Hypothalamus (tissue), 51 donors: ENCODE data around the gene BMF.
"Not testable (repeated sequence)": the region's sequence is repeated elsewhere in the genome, so short reads cannot be mapped to it uniquely, and the experiment has no call there.

Source experiments
- DNase-seq, 51 donors: peaks; one replicate each; lab custom pipeline; 2025; lab: John Stamatoyannopoulos, UW

BMF gene

DNA sequence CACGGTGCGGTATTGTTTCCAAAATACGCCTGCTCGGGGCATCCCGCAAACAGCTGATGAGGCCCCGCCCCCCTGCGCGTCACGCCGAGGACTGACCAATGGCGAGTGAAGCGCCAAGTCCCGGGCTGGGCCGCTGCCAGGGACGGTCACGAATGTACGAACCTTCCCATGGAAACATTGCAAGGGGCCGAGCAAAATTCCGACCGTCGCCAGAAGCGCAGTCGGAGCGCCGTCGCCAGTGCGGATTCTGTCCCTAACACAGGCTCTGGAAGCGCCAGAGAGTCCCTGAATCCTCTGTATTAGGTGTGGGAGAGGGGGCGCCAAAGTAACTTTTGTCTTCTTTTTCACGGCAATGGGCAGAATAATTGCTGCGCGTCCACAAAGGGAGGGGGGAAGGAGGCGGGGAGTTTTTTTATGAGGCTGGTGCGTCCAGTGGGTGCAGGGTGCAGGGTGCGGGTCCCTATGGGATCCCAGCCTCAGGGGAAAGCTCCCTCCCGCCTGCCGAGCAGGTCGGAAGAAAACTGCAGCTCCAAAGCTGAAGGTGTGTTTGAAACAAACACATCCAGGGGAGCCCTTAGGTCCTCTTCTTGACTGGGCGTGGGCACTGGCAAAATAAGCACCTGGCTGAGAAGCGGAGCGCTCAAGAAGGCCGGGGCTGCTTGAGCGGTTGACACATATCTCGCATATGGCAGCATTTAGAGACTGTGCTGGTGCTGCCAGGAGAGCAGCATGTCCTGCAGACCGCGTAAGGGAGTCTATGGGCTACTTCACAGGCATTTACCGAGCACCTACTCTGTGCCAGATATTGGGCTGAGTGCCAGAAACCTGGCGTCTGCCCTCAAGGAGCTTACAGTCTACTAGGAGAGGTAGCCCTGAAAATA lies at the start of gene BMF:
Gene BMF (minus strand): TSS at position 25 of the 881 bp plus-strand sequence. CDS start 2,793 bp downstream, outside the sequence.
- DNase-seq = peak; percentile 58 to 99 (median 95)

DNA sequence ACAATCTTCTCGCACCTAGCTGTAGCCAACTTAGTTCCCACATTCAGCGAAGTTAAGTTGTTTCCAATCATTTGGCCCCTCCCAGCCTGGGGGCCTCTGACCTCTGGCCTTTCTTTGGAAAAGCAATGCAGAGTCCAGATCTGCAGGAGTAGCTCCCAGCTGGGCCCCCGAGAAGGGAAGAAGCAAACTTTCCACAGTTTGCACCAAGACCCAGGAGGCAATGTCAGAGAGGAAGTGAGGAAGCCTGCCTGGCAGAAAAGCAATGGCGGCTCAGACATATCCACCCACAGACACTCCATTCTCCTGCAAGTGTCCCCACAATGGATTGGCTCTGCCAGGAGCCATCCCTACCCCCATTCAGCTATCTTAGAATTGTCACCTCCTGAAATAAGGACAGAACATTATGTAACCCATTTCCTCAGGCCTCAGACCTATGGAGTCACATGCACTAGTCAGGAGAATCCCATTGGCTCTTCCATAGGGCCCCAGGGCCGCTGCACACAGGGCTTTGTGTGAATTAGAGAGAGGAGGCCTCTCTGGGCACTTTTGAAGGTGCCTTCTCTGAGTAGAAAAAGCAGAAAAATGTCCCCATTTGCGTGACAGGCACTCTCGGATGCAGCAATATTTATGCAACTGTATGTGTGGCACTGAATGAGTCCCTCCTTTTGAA lies 49.2 kb upstream of the BMF start:
- DNase-seq = no peak

DNA sequence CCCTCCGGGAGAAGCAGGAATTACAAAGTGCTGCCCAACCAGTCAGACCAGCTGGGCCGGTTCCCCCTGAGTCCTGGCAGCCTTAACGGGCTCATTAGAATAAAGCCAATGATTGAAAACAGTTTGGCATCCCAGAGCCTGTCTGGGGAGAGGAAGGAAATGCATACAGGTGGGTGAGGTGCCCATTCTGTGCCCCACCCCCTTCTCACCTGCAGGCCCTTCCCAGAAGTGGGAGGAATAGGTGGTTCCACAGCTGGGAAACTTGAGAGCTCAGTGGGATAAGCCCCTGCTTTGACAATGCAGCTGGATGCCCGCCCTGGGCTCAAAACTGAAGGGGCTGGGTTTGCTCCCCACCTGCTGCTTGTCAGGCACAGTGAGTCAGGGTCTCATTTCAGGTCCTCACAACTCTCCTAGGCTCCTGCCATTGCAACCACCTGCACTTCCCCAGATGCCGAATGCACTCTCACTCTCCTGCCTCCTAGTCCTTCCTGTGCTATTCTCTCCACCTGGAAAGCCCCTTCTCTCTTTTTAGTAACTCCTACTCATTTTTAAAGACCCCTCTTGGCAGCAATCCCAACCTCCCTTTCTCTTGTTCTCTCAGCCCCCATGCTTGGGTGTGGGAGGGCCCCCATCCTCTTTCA lies 46.7 kb upstream of the BMF start:
- no peak for DNase-seq

DNA sequence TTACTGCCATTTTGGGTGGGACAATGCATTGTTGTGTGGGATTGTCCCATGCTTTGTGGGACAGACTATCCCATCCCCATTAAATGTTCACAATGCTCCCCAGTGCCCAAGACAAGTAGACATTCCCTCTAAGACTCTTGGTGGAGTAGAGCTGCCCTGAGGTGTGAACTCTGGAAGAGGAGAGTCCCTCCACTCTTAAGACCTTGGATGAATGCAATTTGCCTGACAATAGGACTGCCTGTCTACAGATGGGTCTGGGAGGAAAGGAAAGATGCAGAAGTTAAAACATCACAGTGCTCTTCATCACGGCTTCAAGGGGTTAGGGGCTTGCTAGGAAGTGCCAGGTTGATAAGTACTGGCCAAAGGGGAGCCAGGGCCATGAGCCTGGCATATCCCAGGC lies 46.1 kb upstream of the BMF start:
- DNase-seq = not testable (repeated sequence)

DNA sequence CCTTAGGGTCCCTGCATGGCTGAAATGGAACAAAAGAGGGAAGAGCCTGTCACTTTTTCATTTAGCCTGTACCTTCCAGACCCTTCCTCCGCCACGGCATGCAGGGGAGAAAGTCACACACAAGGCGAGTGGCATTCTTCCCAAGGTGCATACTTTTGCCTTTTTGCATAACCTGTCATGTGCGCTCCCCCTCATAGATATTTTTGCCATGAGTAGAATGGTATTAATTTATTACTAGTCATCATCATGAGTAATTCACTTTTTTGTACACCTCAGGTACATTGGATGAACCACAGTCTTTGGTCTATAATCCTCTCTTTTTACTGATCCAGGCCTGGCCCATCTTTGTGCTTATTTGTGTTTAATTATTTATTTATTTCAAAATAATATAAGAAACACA lies 43.3 kb upstream of the BMF start:
- no peak for DNase-seq

GRCh38 chr15:40151499-40151898 lies 42.8 kb upstream of the BMF start:
- DNase-seq = no peak

GRCh38 chr15:40150163-40150925 lies 41.7 kb upstream of the BMF start:
- peak in 9 of 51 donors; percentile 3 to 37 (median 17) for DNase-seq

GRCh38 chr15:40149339-40149738 lies 40.7 kb upstream of the BMF start:
- no peak for DNase-seq

DNA sequence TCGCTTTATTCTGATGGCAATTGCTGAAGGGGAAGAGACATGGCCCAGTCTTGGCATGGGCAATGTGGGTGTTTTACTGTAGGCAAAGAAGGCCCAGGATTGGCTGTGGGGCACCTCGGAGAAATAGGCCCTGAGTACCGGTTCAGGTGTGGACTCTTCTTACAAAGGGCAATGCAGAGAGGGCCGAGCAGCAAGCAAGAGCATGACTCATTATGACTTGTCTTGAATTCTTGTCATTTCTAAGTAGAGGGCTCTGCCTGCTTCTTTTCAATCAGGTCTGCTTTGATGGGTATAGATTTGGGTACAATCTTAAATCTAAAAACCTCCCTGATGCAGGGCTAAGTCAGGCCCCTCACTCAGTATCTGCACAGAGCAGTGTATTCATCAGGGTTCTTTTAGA lies 37.4 kb upstream of the BMF start:
- DNase-seq = no peak

- no peak for DNase-seq
Measured at GRCh38 chr15:40142428-40142827, 33.7 kb upstream of the BMF start.

DNA sequence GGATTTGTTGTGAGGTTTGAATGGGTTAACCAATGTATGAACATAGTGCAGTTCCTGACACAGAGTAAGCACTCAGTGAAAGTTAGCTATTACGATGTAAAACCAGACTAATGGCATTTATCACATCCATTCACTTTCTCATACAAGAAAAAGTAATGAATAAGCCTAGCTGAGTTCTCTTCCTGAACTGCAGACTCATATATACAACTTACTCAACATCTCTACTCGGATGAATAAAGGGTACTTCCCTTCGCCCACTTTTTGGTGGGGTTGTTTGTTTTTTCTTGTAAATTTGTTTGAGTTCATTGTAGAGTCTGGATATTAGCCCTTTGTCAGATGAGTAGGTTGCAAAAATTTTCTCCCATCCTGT lies 29.5 kb upstream of the BMF start:
- DNase-seq = not testable (repeated sequence)

- no peak for DNase-seq
Measured at GRCh38 chr15:40137303-40138200, 28.9 kb upstream of the BMF start.

GRCh38 chr15:40136470-40137302 lies 28.0 kb upstream of the BMF start:
- DNase-seq = no peak

DNA sequence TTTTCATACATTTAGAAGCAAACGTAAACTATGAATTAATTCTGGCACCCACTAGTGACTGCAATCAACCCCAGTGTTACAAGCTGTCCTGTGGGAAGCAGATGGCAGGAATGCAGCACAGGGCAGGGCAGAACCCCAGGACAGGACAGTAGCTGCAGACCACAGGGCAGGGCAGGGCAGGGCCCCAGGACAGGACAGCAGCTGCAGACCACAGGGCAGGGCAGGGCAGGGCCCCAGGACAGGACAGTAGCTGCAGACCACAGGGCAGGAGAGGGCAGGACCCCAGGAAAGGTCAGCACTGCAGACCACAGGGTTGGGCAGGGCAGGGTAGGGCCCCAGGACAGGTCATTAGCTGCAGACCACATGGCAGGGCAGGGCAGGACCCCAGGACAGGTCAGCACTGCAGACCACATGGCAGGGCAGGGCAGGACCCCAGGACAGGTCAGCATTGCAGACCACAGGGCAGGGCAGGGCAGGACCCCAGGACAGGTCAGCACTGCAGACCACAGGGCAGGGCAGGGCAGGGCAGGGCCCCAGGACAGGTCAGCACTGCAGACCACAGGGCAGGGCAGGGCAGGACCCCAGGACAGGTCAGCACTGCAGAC lies 27.3 kb upstream of the BMF start:
- not testable (repeated sequence) for DNase-seq

DNA sequence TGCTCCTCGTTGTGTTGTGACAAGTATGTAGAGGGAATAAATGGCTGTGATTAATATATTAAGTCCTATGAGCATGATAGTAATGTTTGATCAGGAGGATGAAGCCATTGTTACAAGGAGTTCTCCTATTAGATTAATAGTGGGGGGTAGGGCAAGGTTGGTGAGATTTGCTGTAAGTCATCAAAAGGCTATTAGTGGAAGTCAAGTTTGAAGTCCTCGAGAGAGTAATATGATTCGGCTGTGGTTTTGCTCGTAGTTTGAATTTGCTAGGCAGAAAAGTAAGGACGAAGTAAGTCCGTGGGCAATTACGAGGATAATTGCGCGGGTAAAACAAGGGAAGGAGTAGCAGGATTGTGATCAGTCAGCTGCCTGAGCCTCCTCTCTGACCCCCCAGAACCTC lies 26.2 kb upstream of the BMF start:
- no peak for DNase-seq

DNA sequence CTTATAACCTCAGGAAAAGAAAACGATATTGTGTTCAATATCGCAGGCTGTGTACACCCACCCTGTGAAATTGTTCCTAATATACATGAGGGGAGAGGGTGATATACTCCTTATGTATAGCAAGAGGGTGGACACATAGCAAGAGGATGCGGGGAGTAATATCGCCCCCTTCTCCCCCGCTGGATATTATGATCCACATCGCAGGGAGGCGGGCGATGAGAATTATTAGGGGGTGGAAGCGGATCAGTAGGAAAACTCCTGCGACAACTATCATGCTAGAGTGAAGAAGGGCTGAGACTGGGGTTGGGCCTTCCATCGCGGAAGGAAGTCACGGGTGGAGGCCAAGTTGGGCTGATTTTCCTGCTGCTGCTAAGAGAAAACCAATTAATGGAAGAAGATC lies 24.9 kb upstream of the BMF start:
- no peak for DNase-seq

DNA sequence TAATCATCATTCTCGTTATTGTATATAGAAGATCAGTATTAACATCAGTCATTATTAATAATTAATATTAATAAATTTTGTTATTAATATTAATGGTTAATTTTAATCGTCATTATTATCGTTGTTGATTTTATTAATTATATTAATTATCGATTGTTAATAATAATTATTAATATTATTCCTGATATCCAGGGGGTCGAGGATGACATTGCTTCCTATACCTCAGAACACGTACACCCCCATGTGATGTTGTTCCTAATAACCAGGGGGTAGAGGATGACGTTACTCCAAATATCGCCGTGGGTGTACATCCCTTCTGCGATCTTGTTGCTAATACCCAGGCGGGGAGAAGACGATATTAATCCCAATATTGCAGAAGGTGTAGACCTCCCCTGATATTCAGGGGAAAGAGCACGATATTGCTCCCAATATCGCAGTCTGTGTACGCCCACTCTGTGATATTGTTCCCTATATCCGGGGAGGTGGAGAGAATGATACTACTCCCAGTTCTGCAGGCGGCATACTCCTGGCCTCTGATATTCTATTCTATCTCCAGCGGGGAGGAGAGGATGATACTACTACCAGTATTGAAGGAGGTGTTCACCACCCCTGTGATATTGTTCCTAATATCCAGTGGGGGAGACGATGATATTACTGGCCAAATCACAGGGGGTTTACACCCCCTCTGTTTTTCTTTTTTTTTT lies 22.3 kb upstream of the BMF start:
- no peak for DNase-seq

DNA sequence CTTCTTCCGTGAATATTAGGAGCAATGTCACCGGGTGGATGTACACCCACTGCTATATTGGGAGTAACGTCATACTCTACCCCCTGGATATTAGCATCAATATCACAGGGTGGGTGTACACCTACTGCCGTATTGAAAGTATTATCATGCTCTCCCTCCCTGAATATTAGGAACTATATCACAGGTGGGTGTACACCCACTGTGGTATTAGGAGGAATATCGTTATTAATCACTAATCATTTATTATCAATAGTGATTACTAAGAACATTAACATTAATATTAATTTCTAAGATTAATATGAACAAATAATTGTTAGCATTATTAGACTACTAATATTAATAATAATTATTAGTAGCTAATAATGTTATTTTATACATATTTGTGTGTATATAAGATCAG lies 21.4 kb upstream of the BMF start:
- no peak for DNase-seq
